ENCODE measurements around the gene CRMP1.

GRCh38 chr4:5808081-5808741 is 84.7 kb downstream of the CRMP1 start:
- TF ChIP-seq CTCF (IDR thresholded peaks at IDR 0.05) (no peak), EP300 (IDR thresholded peaks at IDR 0.05) (no peak), POLR2A (IDR thresholded peaks at IDR 0.05) (no peak), POLR2AphosphoS5 (IDR thresholded peaks at IDR 0.05) (no peak)

All from gastroesophageal sphincter (tissue), 3 donors.